NCI-H1105 treated with DMSO at 0.1 percent for 48 hours (cell line): ENCODE measurements around the gene RARB.

Experiments used
- DNase-seq: peaks from one replicate; lab custom pipeline; 2025; lab: John Stamatoyannopoulos, UW

The RARB gene

DNA sequence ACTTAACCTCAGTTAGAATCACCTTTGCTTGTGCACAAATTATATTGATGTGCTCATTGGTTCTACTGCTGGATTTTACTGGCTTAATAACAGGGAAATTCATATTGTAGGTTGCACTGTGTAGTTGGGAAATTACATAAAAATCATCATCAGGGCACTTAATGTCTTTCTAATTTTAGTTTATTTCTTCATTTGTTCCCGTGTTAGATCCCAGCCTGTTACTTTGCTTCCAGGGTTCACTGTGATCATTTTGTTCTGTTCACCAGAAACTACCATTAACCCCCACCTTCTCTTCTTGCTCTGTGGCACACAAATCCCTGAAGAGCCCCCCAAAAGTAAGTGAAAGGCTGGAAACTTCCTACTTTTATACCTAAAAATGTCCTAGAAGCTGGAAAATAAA lies 80.4 kb downstream of the RARB start:
- DNase-seq, result no peak

DNA sequence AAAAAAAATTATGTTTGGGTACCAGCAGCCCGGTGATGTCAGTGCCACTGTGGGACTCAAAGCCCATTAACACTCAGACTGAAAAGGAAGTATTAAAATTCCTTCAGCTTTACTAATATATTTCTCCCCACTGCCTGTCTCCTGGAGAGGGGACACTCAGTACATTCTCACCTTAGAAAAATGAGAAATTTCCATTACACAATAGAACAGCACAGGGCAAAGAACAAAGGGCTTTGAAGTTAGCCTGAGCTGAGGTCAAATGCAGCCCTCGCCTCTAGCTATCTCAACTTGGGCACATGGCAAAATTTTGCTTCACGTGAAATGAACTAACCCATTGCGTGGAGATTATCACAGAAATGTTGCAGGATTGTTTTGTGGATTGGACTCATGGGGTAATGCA lies 80.8 kb downstream of the RARB start:
- DNase-seq, result no peak

DNA sequence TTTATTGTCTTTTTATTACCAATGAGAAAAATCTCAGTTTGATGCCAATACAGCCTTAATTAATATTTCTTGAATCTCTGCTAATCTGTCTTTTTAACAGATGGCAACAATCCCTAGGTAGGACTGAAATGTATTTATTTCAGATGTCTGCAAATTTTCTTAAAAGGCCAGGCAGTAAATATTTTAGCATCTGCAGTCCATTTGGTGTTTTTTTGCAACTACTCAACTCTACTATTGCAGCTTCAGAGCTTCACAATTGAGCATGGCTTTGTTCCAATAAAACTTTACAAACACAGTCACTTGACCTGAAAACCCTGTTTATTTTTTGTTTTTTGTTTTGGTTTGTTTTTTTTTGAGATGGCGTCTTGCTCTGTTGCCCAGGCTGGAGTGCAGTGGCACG lies 82.7 kb downstream of the RARB start:
- DNase-seq, result no peak

DNA sequence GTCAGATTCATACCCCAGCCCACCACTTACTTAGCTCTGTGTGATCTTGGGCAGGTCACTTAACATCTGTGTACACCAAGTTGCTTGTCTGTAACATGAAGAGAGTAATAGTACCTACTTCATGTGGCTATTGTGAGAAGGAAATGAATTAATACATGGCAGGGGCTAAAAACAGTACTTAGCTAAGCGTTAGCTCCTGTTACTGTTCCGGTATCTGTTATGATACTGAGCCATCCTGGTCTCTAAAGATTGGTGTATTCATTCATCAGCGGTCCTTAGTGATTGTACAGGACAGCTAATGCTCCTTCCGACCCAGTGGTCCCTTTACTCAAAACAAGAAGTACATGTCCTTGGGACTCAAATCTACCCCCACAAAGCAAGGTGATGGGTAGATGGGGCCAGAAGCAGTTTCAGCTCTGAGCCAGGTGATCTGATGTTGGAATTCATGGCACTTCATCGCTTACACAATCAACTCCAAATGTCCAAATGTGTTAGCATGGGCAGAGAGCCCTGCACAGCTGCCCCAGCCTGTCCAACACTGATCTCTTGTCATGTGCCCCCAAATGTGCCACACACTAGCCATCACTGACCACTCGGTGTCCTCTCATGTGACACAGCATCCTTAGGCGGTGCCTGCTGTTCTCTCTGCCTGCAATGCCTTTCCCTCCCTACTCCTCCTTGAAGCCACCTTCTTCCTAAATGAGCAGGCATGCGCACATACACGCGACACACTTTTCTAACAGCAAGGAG lies 84.1 kb downstream of the RARB start:
- no peak for DNase-seq

DNA sequence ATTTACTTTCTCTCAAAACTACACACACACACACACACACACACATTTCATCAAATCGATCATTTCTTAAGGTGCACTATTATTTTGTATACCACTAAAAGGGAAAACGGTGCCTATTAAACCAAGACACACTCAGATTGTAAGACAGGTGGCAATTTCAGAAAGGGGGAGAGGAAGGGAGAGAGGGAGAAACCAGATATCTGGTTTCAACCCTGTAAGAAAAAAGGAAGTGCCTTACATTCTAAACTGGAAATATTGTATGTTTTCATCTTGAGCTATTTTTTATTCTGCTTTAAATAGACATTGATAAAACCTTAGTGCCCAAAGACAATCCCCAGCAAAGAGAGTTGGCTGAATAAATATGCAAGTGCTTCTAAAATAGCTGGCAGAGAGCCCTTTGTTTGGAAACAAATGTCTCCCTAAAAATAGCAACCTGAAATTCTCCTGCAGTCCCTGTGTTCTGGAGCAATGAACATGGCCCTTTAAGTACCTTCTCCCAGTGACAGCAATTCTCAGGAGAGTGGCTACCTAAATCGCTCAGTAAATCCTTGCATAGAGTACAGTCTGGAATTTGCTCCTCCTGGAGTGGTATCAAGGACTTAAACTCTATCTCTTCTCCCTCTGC lies 85.7 kb downstream of the RARB start:
- peak; percentile 9 for DNase-seq

DNA sequence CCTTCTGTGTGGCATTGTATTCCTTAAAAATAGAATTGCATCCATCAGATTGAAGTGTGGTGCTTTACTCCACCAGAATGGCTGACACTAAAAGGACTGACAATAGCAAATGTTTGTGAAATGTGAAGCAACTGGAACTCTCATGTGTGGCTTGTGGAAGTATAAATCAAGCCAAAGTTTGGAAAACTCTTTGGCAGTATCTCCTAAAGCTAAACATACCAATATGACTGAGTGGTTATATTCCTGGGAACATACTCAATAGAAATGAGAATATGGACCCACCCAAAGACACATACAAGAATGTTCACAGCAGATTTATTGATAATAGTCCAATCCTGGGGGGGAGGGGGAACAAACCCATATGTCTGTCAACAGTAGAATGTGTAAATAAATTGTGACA lies 87.1 kb downstream of the RARB start:
- DNase-seq, result no peak

DNA sequence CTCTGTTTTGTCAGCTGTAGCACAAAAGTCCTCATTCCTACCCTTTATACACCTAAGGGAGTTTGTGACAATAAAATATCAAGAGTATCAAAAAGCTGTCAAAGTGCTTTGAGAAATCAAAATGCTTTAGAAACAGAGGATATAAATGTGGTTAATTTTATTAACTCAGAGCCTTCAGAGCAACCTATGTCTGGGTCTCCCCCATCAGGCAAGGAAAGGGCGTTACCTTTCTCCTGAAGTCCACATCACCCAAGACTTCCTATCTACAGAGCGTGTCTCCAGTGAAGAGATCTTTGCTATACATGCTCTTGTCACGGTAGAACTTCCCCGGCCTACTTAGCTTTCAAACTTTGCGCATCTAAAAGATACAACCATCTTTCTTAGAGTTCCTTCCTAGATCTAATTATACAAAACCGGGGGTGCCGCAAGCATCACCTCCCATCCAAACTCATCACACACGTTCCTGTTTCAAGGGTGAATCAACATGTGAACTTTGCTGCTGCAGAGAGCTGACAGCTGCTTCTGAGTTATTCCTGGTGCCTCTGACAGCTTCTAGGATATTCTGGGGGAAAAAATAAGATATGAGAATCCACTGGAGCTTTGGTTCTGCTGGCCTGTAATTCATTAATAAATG lies 93.0 kb downstream of the RARB start:
- no peak for DNase-seq

DNA sequence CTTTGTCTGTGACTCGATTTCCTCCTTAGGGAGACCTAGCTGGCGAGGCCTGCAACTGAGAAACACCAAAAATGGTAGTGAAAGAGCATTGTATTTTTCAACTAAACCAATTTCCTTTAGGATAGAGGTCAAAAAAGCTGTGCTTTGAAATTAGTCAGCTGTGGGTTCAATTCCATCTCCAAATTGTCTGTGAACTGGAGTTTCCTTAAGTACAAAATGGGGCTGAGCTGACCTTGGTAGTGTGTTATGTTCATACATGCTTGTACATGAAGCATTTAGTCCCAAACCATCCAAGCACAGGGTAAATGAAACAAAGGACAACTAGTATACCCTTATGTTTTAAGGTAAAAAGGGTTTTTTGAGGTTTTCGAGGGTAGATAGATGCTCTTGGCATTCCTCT lies 99.3 kb downstream of the RARB start:
- DNase-seq, result no peak

DNA sequence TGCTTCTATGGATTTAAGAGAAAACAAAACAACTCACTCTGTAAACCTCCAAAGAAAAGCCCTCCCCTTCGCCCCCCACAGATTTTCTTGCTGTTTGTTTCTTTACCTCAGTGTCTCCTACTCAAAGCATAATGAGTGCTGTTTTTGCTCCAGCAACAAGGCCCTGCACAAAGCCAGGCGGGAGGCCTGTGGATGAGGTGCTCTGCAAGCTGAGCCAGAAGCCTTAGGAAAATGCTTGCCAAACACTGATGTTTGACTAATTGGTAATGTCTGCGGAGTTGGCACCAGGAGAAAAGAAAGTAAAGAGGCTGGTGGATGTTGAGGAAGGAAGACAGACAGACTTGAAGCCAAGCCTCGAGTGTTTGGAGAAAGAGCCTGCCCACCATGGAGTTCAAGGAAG lies 99.7 kb downstream of the RARB start:
- no peak for DNase-seq

DNA sequence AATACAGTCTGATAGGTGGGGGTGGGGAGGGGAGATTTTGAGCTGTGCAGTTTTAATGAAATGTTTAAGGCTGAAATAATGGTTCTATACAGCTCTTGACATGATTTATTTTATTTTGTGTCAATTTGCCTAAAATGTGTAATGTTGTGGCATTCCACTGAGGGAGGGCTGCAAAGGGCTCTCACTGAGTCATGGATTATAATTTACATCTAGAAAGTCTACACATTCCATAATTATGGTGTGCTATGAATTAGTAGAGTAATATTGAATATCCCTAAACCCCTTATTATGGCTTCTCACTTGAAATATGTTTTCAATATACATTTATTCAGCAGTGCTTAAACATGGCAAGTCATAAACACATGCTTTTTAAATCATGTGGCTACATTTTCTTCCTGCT lies 103.9 kb downstream of the RARB start:
- DNase-seq, result no peak

DNA sequence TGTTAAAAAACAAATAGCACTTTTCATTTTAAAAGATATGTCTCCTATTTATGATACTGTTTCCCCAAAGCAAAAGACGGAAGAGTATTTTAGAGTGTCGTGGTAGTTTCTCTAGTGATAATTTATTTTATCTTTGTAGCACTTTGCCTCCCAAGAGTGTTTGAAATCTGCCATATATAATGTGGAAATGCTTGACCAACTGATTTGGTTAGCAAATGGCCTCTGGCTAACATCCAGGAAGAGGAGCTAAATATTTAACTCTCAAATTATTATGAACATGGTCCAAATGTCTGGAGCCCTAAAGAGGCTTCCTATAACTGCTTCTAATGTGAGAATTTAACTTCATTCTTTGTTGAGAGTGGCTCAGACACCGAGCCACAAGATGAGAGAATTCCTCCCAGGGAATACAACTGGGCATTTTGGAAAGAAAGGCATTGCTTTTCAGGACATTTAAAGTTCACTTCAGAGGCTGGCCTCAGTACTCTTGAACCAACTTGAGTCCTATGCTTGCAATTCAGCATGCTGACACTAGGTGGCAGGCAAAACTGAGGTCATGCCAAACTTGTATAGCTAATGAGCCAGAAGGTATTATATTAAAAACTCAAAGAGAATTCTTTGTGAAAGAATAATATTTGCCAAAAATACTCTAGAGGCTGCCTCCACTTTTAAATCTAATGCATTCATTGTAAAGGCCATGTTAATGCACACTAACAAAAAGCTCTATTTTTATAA lies 104.5 kb downstream of the RARB start:
- DNase-seq, result no peak

DNA sequence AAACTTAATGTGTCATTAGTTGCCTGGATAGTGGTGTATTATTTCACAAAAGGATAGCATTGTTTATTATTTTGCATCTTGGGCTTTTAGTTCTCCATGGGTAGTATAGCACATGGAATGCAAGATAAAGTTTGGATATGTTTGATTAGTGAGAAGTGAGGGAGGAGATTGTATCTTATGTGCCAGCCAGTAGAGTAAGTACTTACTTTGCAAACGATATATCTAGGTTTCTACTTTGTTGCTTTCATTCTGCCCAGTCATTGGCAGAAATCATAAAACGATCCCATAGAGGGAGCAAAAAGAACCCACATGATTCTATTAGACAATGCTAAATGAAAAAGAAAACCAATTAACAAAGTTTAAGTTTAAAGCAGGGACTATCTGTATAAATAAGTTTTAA lies 105.3 kb downstream of the RARB start:
- no peak for DNase-seq

DNA sequence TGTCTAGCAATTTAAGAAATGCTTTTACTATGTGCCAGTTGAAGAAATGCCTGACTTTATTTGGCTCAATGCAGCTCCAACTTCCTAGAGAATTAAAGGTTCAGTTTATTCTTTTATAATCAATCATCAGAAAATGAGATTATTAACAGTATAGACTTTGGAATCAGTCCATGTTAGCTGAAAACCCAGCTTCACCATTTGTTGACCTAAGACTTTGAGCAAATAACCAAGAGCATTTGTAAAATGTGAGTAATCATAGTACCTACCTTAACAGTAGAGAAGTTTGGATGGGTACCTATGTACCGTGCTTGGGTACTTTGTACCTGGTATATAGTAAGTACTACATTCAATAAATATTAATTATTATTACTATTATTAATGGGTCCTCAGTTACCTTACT lies 105.9 kb downstream of the RARB start:
- no peak for DNase-seq

DNA sequence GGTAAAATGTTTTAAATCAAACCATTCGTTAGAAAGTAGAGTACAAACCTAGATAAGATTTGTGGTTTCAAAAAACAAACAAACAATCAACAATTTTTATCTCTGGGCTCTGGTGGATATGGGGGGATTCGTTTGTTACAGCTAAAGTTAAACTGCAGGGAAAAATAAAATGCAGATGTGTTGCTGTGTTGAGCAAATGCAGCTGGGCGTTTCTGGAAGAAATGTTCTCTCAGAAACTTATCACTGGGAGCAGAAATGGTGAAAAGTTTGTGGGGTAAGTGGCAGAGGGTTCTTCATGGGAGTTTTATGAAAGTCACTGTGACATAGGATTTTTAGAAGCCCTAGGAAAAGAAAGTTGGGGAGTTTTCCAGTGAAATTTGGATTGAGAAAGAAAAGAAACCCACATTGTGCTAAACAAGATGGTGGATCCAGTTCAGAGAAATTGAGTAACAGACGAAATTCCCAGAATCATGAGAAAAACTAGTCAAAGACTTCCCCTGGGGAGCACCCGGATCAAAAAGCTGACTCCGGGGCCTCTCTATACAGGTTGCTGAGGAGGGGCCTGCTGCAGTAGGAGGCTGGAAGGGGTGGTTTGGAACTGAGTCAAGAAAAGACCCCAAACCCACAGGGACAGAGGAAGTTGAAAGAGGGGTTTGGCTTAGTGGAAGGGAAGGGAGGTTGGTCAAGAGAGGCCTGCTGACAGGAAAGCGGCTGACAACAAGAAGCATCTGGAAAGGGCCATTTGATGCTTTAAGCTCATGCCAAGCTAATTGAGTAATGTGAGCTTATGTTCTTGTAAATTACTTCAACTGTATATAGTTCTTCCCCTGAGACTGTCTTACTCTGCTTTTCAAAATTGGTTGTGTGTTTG lies 108.7 kb downstream of the RARB start:
- DNase-seq, result no peak

DNA sequence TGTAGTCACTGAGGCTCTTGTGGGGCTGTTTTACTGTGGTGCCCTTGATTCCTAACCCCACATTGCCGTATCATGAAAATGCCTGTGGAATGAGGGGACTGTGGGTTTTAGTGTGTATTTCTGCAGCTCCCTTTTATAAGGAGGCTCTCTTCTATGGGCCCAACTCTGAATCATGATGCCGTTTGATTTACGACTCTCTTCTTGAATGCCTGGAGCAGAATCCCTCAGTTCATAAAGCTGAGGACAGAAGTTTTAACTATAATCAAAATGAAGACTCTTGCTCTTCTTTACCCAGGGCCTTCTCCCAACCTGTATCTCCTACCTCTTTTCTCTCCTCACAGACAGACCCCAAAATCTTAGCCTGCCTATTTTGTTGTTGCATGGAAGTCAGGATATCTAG lies 109.5 kb downstream of the RARB start:
- no peak for DNase-seq

DNA sequence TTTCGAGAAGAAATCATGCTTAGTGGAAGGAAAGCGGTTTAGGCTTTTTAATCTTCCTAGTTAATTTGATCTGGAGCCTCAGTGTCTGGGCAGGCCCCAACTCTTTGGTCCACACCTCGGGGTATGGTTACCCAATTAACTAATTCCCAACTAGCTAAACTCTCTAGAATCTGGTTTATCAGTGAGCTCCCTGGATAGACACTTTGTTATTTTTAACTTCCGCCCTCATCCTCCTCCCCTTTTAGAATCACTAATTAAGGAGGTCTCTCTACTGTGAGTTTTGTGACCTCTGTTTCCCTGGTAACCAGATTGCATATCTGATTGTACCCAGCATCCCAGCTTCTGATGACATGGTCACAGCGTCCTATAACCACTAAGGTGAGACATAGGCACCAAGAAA lies 112.2 kb downstream of the RARB start:
- DNase-seq, result no peak

DNA sequence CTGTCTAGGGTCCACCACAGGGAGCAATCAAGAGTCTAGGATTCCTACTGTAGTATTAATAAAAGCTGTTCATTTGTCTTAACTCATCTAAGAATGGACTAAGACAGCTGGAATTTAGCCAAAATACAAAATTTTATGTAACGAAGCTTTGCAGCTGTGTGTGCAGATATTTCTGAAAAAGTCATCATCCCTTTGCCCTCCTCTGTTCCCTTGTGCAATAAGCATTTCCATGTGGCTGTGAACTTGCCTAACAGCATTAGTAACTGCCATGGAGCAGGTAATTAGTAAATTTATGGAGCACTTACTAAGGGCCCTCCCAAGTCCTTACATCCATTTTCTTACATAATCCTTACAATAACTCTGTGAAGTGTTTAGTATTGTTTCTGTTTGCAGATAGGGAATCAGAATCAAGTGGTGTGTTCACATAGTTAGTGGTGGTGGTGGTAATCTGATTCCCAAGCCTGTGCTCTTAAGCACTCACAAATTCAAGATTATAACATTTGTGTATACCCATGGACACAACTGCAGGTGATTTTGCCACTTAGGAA lies 114.5 kb downstream of the RARB start:
- DNase-seq, result peak; percentile 83

DNA sequence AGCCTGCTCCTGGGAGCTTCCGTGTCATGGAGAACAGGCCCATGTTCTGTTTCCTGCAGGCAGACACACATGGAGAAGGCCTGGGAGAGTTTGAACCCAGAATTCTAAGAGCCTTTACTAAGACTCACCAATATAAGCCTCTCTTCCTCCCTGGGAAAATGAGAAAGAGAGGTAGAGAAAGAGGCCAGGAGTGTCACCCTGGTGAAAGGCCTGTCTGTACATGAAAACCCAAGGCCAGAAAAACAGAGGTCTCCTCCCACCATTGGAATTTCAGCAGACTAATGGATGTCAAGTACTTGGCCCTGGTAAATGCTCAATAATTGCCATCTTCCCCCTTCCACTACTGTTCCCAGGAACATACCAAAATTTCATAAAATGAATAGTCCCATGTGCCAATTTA lies 119.0 kb downstream of the RARB start:
- DNase-seq, result no peak

DNA sequence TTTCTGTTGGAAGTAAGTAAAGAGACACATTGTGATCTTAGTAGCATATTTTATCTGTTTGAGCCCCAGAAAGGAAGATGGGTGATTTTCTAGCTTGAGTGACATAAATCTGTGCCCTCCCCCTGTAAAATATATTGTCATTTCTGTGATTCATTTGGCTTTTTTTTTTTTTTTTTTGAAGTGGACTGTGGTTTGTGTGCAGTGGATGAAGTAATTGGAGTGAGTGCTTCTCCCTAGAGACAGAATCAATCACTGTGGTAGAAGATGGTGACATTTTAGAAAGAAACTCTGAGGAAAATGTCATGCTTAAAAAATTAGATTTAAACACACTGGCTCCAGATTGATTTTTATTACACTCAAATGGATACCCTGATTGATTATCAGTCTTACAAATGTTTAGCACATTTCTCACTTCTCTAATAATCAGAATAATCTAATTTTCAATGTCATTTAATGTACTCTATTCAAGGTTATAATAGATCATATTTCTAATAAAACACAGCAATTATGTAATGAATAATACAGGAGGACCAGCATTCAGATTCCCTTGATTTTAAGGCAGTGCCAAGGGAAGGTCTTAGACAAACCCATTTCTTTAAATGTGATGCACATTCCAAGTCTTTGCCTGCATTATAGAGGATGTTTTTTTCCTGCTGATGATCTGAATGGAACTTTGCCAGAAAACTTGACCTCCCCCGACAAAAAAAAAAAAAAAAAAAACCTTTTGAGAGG lies 120.0 kb downstream of the RARB start:
- DNase-seq, result no peak

DNA sequence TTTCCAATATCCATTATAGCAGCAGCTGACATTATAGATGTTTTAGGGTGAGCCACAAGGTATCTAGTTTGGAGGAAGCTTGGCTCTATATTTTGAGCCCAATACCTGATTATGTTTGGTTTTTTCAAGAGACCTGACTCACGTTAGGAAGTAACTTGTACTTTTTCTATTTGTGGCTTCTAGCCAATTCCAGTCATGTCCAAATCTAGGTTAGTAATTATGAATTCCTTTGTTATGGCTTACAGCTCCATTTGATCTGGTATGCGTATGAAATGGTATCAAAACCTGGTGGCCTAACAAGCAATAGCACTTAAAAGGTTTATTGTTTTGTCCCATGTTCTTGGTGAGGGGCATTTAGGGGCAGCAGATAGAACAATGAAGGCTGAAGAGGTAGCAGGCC lies 120.8 kb downstream of the RARB start:
- DNase-seq, result no peak

DNA sequence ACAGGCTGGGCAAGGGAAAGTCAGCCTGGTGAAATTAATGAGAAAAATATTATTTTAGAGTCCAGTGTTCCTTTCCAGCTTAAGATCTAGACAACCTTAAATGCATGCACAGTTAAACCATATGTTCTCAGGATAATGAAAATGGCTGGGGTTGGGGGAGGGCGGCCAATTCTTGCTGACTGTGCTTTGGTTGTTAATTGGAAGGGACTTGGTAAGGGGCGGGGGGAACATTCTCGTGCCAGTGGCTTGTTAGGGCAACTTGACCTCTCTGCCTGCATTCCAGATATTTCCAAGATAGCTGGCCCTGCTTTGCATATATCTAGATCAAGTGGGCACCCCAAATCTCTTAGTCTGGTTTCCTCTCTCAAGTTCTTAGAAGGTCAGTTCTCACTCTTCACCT lies 124.2 kb downstream of the RARB start:
- no peak for DNase-seq
